H1 (cell line): ENCODE results near the gene SLC6A6. TPM values are rescaled to one million over a fixed set of nuclear protein-coding genes. Genes with fewer than 3 reads are reported as not detected.

Experiments used
- CTCF ChIA-PET: fragments of 300-600 bp; sonication (Branson Sonifier 250); formaldehyde crosslinking; loops from one replicate; lab custom pipeline; 2021; ENCODE audit not compliant: partially characterized antibody; lab: Charles Lee
- POLR2A ChIA-PET: fragments of 300-600 bp; sonication (Branson Sonifier 250); formaldehyde crosslinking; loops from one replicate; lab custom pipeline; 2021; ENCODE audit warnings: inconsistent platforms; ENCODE audit not compliant: partially characterized antibody; lab: Charles Lee
- DNase-seq, 2 experiments: peaks; one replicate each; pipeline versions ENCODE4 v3.0.0 to v3.0.0-alpha.2; 2010 to 2022; ENCODE audit warnings: low spot score in 2 of 2, low read depth in 1 of 2, mixed read lengths in 1 of 2
- FAIRE-seq: peaks from 2 replicates; lab custom pipeline; 2011; peaks lifted over from hg19 to GRCh38; lab: Jason Lieb, UNC
- H2AFZ ChIP-seq: 2 replicates; pipeline ENCODE4 v1.8.1; 2012; ENCODE audit warnings: low read length, inconsistent platforms
- H2AK5ac ChIP-seq: 2 replicates; pipeline ENCODE4 v1.6.1; 2013; ENCODE audit warnings: low read depth, low read length
- H2BK120ac ChIP-seq: replicated peaks from 2 replicates; pipeline ENCODE3; 2013; ENCODE audit warnings: low read depth, low read length, inconsistent platforms
- H2BK12ac ChIP-seq: 2 replicates; pipeline ENCODE4 v1.6.1; 2013; ENCODE audit warnings: low read depth, low read length
- H2BK15ac ChIP-seq: 2 replicates; pipeline ENCODE4 v1.6.1; 2013; ENCODE audit warnings: low read length
- H2BK20ac ChIP-seq: 2 replicates; pipeline ENCODE4 v1.6.1; 2013; ENCODE audit warnings: low read length
- H2BK5ac ChIP-seq: 2 replicates; pipeline ENCODE4 v1.6.1; 2013; ENCODE audit warnings: low read depth, low read length
- H3K14ac ChIP-seq: 2 replicates; pipeline ENCODE4 v1.6.1; 2013; ENCODE audit warnings: inconsistent platforms; ENCODE audit not compliant: insufficient read length
- H3K18ac ChIP-seq: 2 replicates; pipeline ENCODE4 v1.6.1; 2013; ENCODE audit warnings: low read length; ENCODE audit errors: extremely low read depth
- H3K23ac ChIP-seq: 2 replicates; pipeline ENCODE4 v1.6.1; 2013; ENCODE audit warnings: inconsistent platforms; ENCODE audit not compliant: insufficient read length
- H3K23me2 ChIP-seq: 2 replicates; pipeline ENCODE4 v1.6.1; 2013; ENCODE audit warnings: low read depth, low read length
- H3K27ac ChIP-seq: 2 replicates; pipeline ENCODE4 v1.6.1; 2011; ENCODE audit warnings: low read depth, low read length, inconsistent platforms
- H3K27me3 ChIP-seq, 4 experiments: replicated peaks in 1 of 4; 1 replicate in 1 of 4; 2 replicates in 3 of 4; pipeline versions ENCODE4 v1.6.1 to v1.8.1; 2011 to 2013; ENCODE audit warnings: low read length in 3 of 4, mild to moderate bottlenecking in 3 of 4, inconsistent platforms in 2 of 4, mixed read lengths in 2 of 4, moderate library complexity in 1 of 4; ENCODE audit not compliant: control insufficient read depth in 3 of 4, insufficient read depth in 3 of 4; ENCODE audit errors: extremely low read depth in 1 of 4
- H3K36me3 ChIP-seq, 4 experiments: 2 replicates each; pipeline versions ENCODE4 v1.6.1 to v1.8.1; 2011 to 2013; ENCODE audit warnings: mild to moderate bottlenecking in 4 of 4, low read length in 3 of 4, moderate library complexity in 2 of 4, control low read depth in 1 of 4, inconsistent platforms in 1 of 4; ENCODE audit not compliant: insufficient read depth in 4 of 4, control insufficient read depth in 2 of 4
- H3K4ac ChIP-seq: replicated peaks from 2 replicates; pipeline ENCODE3; 2013; ENCODE audit warnings: low read length, low read depth, mixed read lengths, inconsistent platforms; ENCODE audit not compliant: insufficient read length
- H3K4me1 ChIP-seq, 4 experiments: replicated peaks in 1 of 4; 1 replicate in 1 of 4; 2 replicates in 3 of 4; pipeline versions ENCODE4 v1.6.1 to v1.8.1; 2011 to 2013; ENCODE audit warnings: low read length in 3 of 4, inconsistent platforms in 2 of 4, mixed read lengths in 1 of 4; ENCODE audit not compliant: insufficient read depth in 4 of 4, control insufficient read depth in 3 of 4
- H3K4me2 ChIP-seq, 2 experiments: 2 replicates each; pipeline versions ENCODE4 v1.6.1 to v1.8.1; 2011 to 2013; ENCODE audit warnings: low read depth in 2 of 2, low read length in 2 of 2, control low read depth in 1 of 2, inconsistent platforms in 1 of 2, mild to moderate bottlenecking in 1 of 2; ENCODE audit not compliant: insufficient read depth in 1 of 2
- H3K4me3 ChIP-seq, 4 experiments: fragments of 200-600, 300-600 bp in 1 of 4; sonication (generic), shearing (Covaris generic), sonication (Bioruptor Twin) in 1 of 4; 2 replicates each; pipeline versions ENCODE4 v1.5.1 to v1.8.1; 2011 to 2016; ENCODE audit warnings: low read length in 4 of 4, low read depth in 3 of 4, control low read depth in 2 of 4, inconsistent platforms in 2 of 4, mild to moderate bottlenecking in 2 of 4, mixed read lengths in 1 of 4, moderate library complexity in 1 of 4; ENCODE audit not compliant: insufficient read depth in 2 of 4; ENCODE audit errors: extremely low read depth in 1 of 4
- H3K56ac ChIP-seq: replicated peaks from 2 replicates; pipeline ENCODE3; 2013; ENCODE audit warnings: low read depth, mild to moderate bottlenecking, mixed read lengths, low read length, inconsistent platforms; ENCODE audit not compliant: insufficient read length
- H3K79me1 ChIP-seq: 2 replicates; pipeline ENCODE4 v1.6.1; 2013; ENCODE audit warnings: low read depth, low read length, control low read depth
- H3K79me2 ChIP-seq, 2 experiments: 2 replicates each; pipeline versions ENCODE4 v1.6.1 to v1.8.1; 2012 to 2013; ENCODE audit warnings: low read length in 2 of 2, mild to moderate bottlenecking in 2 of 2, inconsistent platforms in 1 of 2; ENCODE audit not compliant: insufficient read depth in 2 of 2, control insufficient read depth in 1 of 2
- H3K9ac ChIP-seq, 4 experiments: replicated peaks in 1 of 4; 1 replicate in 1 of 4; 2 replicates in 3 of 4; pipeline versions ENCODE4 v1.6.1 to v1.8.1; 2011 to 2013; ENCODE audit warnings: low read depth in 3 of 4, low read length in 3 of 4, control low read depth in 2 of 4, mild to moderate bottlenecking in 2 of 4, moderate library complexity in 2 of 4, inconsistent platforms in 1 of 4; ENCODE audit errors: extremely low read depth in 1 of 4
- H3K9me3 ChIP-seq, 2 experiments: 2 replicates each; pipeline versions ENCODE4 v1.6.1 to v1.8.1; 2012 to 2013; ENCODE audit warnings: mild to moderate bottlenecking in 2 of 2, moderate library complexity in 2 of 2, control low read depth in 1 of 2, inconsistent platforms in 1 of 2, low read depth in 1 of 2, low read length in 1 of 2, mixed read lengths in 1 of 2; ENCODE audit not compliant: insufficient read depth in 2 of 2
- H4K20me1 ChIP-seq, 2 experiments: replicated peaks in 1 of 2; 2 replicates each; pipeline versions ENCODE3 to v1.8.1; 2011 to 2013; ENCODE audit warnings: inconsistent platforms in 2 of 2, low read length in 2 of 2, mild to moderate bottlenecking in 1 of 2; ENCODE audit not compliant: insufficient read depth in 2 of 2, control insufficient read depth in 1 of 2
- H4K5ac ChIP-seq: 2 replicates; pipeline ENCODE4 v1.6.1; 2013; ENCODE audit warnings: low read length, low read depth, mixed read lengths, inconsistent platforms; ENCODE audit not compliant: insufficient read length
- H4K8ac ChIP-seq: 2 replicates; pipeline ENCODE4 v1.8.0; 2013; ENCODE audit warnings: mild to moderate bottlenecking, moderate library complexity, low read length, inconsistent platforms; ENCODE audit not compliant: insufficient read depth; ENCODE audit errors: extremely low read depth
- H4K91ac ChIP-seq: replicated peaks from 2 replicates; pipeline ENCODE3; 2013; ENCODE audit warnings: low read length, mixed read lengths, inconsistent platforms; ENCODE audit not compliant: insufficient read length
- WGBS, 2 experiments: shearing (Covaris generic) in 1 of 2; methylation state at CpG; one replicate each; pipeline versions ENCODE4 v1.1.6 to v1.1.7; 2013 to 2015; ENCODE audit warnings: low lambda C conversion rate in 2 of 2, mixed read lengths in 2 of 2, inconsistent platforms in 1 of 2, low coverage in 1 of 2, missing lambda C conversion rate in 1 of 2; ENCODE audit not compliant: insufficient replicate concordance in 2 of 2, insufficient coverage in 1 of 2, insufficient read length in 1 of 2; ENCODE audit errors: extremely low coverage in 1 of 2, missing lambda C conversion rate in 1 of 2; 5-methylcytosine and 5-hydroxymethylcytosine counted together
- polyA plus RNA-seq, 7 experiments: library from polyadenylated mRNA; depleted of rRNA in 3 of 7; stranded (reverse) in 5 of 7; unstranded in 2 of 7; fragments of >200 nt in 5 of 7; fragments of 200-250 nt in 2 of 7; gene quantifications; 1 replicate in 5 of 7; 2 replicates in 1 of 7; 4 replicates in 1 of 7; pipeline versions ENCODE4 v1.2.1 to v1.2.3, GENCODE V29; 2011 to 2013; ENCODE audit warnings: missing spikeins in 2 of 7, mixed read lengths in 2 of 7
- total RNA-seq: library from RNA; stranded (reverse); fragmentation: NEBNext Ultra II Directional; extraction: Animal tissue kit (Norgen Biotek cat#: 25700); gene quantifications from 2 replicates; pipeline ENCODE4 v1.2.1, GENCODE V29; 2021

Gene SLC6A6
- total and polyA plus RNA-seq, 2 of the 8 experiments (the other 6 are each of a cell fraction or from before 2014, with no cell fraction given) = 66.2 to 144 TPM

DNA sequence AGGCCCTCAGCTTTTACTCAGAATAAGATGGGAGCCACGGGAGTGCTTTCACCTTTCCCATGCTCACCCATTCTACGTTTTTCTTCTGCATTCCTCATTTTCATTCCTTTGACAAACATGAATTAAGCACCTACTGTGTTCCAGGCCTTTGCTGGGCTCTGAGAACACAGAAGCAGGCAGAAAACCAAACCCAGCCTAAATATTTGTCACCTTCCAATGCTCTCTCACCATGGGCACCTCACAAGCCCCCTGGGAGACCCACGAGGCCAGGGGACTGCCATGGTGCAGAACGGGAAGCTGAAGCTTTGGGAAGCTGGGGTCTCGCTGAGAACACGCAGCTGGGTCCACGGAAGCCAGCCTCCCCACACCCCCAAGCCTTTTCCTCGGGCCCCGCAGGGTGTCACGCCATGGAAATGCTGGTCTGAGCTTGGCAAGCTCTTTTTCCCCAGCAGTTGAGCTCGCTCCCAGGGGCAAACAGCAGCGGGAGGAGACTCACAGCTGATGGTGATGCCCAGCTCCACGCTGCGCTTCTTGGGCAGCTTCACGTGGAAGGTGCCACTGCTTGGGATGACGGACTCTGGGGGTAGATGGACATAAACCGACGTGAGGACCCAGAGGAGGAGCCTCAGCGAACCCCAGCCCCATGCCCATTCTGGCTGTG, 110.0 kb downstream of the SLC6A6 start:
- Histone ChIP-seq H4K20me1 (no peaks in the 10 kb centered on the region), H3K14ac (no peak overlapping the region), H2BK120ac (no peak overlapping the region), H3K27ac (no peak overlapping the region), H2AFZ (no peak overlapping the region), H2AK5ac (no peak overlapping the region), H3K79me1 (no peaks in the 10 kb centered on the region), H3K4me1 (peaks cover 0 to 8% (median 5%) of the 10 kb centered on the region in 4 experiments; a peak in 4 of 7 replicates), H3K56ac (no peak overlapping the region), H4K91ac (no peak overlapping the region), H3K27me3 (no peaks in the 10 kb centered on the region), H2BK20ac (no peak overlapping the region), H3K9me3 (no peaks in the 10 kb centered on the region), H4K5ac (no peak overlapping the region), H3K18ac (no peak overlapping the region), H3K79me2 (no peaks in the 10 kb centered on the region), H3K4me3 (no peak overlapping the region), H2BK5ac (0 out of 2 replicates have a peak overlapping the region, but pooled peaks have one; percentile 19), H3K4ac (no peak overlapping the region), H3K23ac (no peak overlapping the region), H2BK12ac (no peak overlapping the region), H3K4me2 (no peak overlapping the region), H4K8ac (no peak overlapping the region), H3K23me2 (no peaks in the 10 kb centered on the region), H3K36me3 (no peaks in the 10 kb centered on the region), H2BK15ac (no peak overlapping the region), H3K9ac (no peak overlapping the region)
- ChIA-PET CTCF (interaction anchor here (0.9 to 11.6 kb wide), 11 partner anchors 8 to 309 kb away, joined by 3 to 280 read pairs (median 5); no protein-coding TSS in a partner anchor), POLR2A (interaction anchor here (1.1 to 1.5 kb wide), 2 partner anchors 14 to 18 kb away, joined by 3 to 4 read pairs; no protein-coding TSS in a partner anchor)
- FAIRE-seq = no peak
- no peak for DNase-seq
- 90% methylated on average over 19 of the region's 19 CpGs; no CpG with 5 or more reads in 1 of the 2 experiments for WGBS, 2 experiments
